K562 (cell line): ENCODE measurements around the gene NUP188. TPM values are rescaled to one million over a fixed set of nuclear protein-coding genes. Genes with fewer than 3 reads are reported as not detected.

Experiments used
- CBFB ChIP-seq: sonication (generic); formaldehyde crosslinking; IDR thresholded peaks from 2 replicates; pipeline ENCODE4 v1.4.0; 2020; ENCODE audit warnings: mild to moderate bottlenecking, missing genetic modification reagents
- CSDE1 ChIP-seq, 2 experiments: fragments of 450-650 bp; IDR thresholded peaks; 2 replicates each; pipeline ENCODE4 v1.6.1; 2016; ENCODE audit warnings: mild to moderate bottlenecking in 1 of 2
- FOXM1 ChIP-seq, 2 experiments: fragments of 450-650 bp in 1 of 2; sonication (generic) in 1 of 2; formaldehyde crosslinking in 1 of 2; IDR thresholded peaks; 2 replicates each; pipeline versions ENCODE4 v1.6.1 to v1.9.0; 2017 to 2022; ENCODE audit warnings: low read depth in 2 of 2, mild to moderate bottlenecking in 2 of 2, missing genetic modification reagents in 1 of 2, moderate library complexity in 1 of 2
- GATAD2A ChIP-seq: fragments of 450-650 bp; IDR thresholded peaks from 2 replicates; pipeline ENCODE4 v1.6.1; 2017
- HNRNPL ChIP-seq: fragments of 200-400 bp; formaldehyde crosslinking; IDR thresholded peaks from 2 replicates; pipeline ENCODE4 v1.6.1; 2017; ENCODE audit warnings: low read depth, mild to moderate bottlenecking, low read length
- JUND ChIP-seq, 2 experiments: IDR thresholded peaks; 2 replicates in 1 of 2; 3 replicates in 1 of 2; pipeline ENCODE4 v1.6.1; 2011; ENCODE audit warnings: borderline replicate concordance in 2 of 2, low read depth in 2 of 2, low read length in 2 of 2, improper control_type of control experiment in 1 of 2, missing biosample characterization in 1 of 2, missing genetic modification characterization in 1 of 2, missing genetic modification reagents in 1 of 2
- NBN ChIP-seq: fragments of 450-650 bp; IDR thresholded peaks from 2 replicates; pipeline ENCODE4 v1.6.1; 2016; ENCODE audit warnings: low read depth, mild to moderate bottlenecking
- TCF7 ChIP-seq: sonication (generic); IDR thresholded peaks from 2 replicates; pipeline ENCODE4 v1.6.1; 2016; ENCODE audit warnings: antibody characterized with exemption, borderline replicate concordance
- TGIF2 ChIP-seq: sonication (generic); formaldehyde crosslinking; IDR thresholded peaks from 2 replicates; pipeline ENCODE4 v1.8.1; 2022; ENCODE audit warnings: mild to moderate bottlenecking, missing genetic modification reagents, moderate library complexity
- ZFP36 ChIP-seq: fragments of 150-350 bp; IDR thresholded peaks from 2 replicates; pipeline ENCODE4 v1.6.1; 2018; ENCODE audit warnings: low read length, low read depth; ENCODE audit not compliant: partially characterized antibody
- ZFPM2 ChIP-seq: fragments of 250-450 bp; sonication (Bioruptor Pico); IDR thresholded peaks from 2 replicates; pipeline ENCODE4 v1.5.1; 2022; ENCODE audit warnings: mild to moderate bottlenecking
- ZNF347 ChIP-seq: fragments of 450-650 bp; formaldehyde crosslinking; IDR thresholded peaks from 2 replicates; pipeline ENCODE4 v1.4.0; 2020; ENCODE audit warnings: low read depth, mild to moderate bottlenecking, moderate library complexity
- polyA plus RNA-seq, 8 experiments: library from polyadenylated mRNA; depleted of rRNA in 4 of 8; stranded (reverse) in 5 of 8; unstranded in 3 of 8; fragments of >200 nt; fragmentation: Nextera tagmentation in 2 of 8; fragmentation: Illumina TruSeq in 1 of 8; extraction: Ambion mirVana in 2 of 8; extraction: Trizol in 1 of 8; gene quantifications; 2 replicates each; pipeline versions ENCODE4 v1.2.1 to v1.2.3, GENCODE V29; 2011 to 2014; ENCODE audit warnings: inconsistent platforms in 1 of 8, missing spikeins in 1 of 8
- total RNA-seq, 7 experiments: library from RNA; depleted of rRNA in 6 of 7; stranded (reverse); fragments of >200 nt in 6 of 7; fragmentation: Illumina TruSeq in 2 of 7; extraction: Trizol in 2 of 7; gene quantifications; 2 replicates each; pipeline versions ENCODE4 v1.2.1 to v1.2.3, GENCODE V29; 2011 to 2021; ENCODE audit warnings: low replicate concordance in 1 of 7
- TF ChIP-seq, protein P1 (sequence below): fragments of 450-650 bp; IDR thresholded peaks from 2 replicates; pipeline ENCODE4 v1.6.1; 2018; ENCODE audit not compliant: partially characterized antibody
- TF ChIP-seq, protein P2 (sequence below): fragments of 450-650 bp; formaldehyde crosslinking; IDR thresholded peaks from 2 replicates; pipeline ENCODE4 v1.4.0; 2020; ENCODE audit warnings: mild to moderate bottlenecking, mixed read lengths
- TF ChIP-seq, protein P3 (sequence below): sonication (generic); formaldehyde crosslinking; IDR thresholded peaks from 2 replicates; pipeline ENCODE4 v1.8.0; 2023; ENCODE audit warnings: missing genetic modification reagents, mild to moderate bottlenecking, borderline replicate concordance

The NUP188 gene
- total and polyA plus RNA-seq, 9 of the 15 experiments (the other 6 are each of a cell fraction or from before 2014, with no cell fraction given): 11.7 to 135 (median 70.6) TPM

DNA sequence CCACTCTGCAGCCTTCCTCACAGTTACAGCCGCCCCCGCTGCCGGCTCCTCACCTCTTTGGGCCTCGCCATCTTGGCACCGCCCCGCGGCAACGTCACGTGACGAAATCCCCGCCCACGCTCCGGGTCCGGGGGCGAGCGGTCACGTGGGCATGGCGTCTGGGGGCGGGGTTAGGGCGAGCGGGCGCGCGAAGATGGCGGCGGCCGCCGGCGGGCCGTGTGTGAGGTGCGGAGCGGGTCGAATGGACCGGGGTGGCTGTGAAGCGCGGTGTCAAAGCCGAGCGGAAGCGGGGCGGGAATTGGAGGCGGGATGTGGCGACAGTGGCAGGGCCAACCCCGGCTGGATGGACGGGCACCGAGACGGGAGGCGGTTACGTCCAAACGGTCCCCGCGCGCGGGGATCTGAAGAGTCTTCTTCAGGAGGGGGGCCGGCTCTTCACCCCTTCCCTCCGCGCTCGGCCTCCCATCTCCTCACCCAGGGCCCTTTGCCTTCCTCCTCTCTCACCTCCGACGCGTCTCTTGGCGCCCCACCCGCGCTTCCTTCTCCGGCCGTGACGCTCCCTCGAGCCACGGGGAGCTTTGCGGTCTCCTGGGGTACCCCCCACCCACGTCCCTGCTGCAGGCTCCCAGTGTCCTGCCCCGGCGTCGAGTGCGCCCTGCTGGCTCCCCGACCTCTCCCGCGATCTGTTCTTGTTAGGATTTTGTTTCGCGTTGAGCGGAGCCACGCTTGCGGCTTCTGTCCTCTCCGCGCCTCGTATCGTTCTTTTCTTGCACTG lies at the start of gene NUP188, which contains the start of gene DOLK (continued):
- no peak for TF ChIP-seq ZFPM2 (CRISPR knock-in tag)
- no peak for TF ChIP-seq FOXM1 (IDR thresholded peaks at IDR 0.05; ENCODE audit: low read depth)
- TF ChIP-seq FOXM1 (CRISPR knock-in tag; IDR thresholded peaks at IDR 0.05; ENCODE audit: low read depth): peak; percentile 90; the same call in 1 of the 2 replicates
- TF ChIP-seq JUND (IDR thresholded peaks at IDR 0.05; ENCODE audit: borderline replicate concordance, low read depth, low read length): peak; percentile 18; the same call in 1 of the 2 replicates
- TF ChIP-seq JUND (tag; IDR thresholded peaks at IDR 0.05; ENCODE audit: borderline replicate concordance, low read depth, low read length): no peak; the same call in 2 of the 3 replicates
- TF ChIP-seq GATAD2A: 0 out of 2 replicates have a peak, but pooled peaks have one; percentile 12
- peak; percentile 87; the same call in 1 of the 2 replicates for TF ChIP-seq TGIF2 (CRISPR knock-in tag)
- no peak for TF ChIP-seq ZFP36
- TF ChIP-seq NBN: peak; percentile 26; the same call in 1 of the 2 replicates
- TF ChIP-seq, protein P1, sequence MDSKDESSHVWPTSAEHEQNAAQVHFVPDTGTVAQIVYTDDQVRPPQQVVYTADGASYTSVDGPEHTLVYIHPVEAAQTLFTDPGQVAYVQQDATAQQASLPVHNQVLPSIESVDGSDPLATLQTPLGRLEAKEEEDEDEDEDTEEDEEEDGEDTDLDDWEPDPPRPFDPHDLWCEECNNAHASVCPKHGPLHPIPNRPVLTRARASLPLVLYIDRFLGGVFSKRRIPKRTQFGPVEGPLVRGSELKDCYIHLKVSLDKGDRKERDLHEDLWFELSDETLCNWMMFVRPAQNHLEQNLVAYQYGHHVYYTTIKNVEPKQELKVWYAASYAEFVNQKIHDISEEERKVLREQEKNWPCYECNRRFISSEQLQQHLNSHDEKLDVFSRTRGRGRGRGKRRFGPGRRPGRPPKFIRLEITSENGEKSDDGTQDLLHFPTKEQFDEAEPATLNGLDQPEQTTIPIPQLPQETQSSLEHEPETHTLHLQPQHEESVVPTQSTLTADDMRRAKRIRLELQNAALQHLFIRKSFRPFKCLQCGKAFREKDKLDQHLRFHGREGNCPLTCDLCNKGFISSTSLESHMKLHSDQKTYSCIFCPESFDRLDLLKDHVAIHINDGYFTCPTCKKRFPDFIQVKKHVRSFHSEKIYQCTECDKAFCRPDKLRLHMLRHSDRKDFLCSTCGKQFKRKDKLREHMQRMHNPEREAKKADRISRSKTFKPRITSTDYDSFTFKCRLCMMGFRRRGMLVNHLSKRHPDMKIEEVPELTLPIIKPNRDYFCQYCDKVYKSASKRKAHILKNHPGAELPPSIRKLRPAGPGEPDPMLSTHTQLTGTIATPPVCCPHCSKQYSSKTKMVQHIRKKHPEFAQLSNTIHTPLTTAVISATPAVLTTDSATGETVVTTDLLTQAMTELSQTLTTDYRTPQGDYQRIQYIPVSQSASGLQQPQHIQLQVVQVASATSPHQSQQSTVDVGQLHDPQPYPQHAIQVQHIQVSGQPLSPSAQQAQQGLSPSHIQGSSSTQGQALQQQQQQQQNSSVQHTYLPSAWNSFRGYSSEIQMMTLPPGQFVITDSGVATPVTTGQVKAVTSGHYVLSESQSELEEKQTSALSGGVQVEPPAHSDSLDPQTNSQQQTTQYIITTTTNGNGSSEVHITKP: peak; percentile 58
- TF ChIP-seq TCF7: 0 out of 2 replicates have a peak, but pooled peaks have one; percentile 22
- peak; percentile 62; the same call in 1 of the 2 replicates for TF ChIP-seq HNRNPL
- TF ChIP-seq, protein P2, sequence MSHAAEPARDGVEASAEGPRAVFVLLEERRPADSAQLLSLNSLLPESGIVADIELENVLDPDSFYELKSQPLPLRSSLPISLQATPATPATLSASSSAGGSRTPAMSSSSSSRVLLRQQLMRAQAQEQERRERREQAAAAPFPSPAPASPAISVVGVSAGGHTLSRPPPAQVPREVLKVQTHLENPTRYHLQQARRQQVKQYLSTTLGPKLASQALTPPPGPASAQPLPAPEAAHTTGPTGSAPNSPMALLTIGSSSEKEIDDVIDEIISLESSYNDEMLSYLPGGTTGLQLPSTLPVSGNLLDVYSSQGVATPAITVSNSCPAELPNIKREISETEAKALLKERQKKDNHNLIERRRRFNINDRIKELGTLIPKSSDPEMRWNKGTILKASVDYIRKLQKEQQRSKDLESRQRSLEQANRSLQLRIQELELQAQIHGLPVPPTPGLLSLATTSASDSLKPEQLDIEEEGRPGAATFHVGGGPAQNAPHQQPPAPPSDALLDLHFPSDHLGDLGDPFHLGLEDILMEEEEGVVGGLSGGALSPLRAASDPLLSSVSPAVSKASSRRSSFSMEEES (CRISPR knock-in tag): peak; percentile 100
- TF ChIP-seq CSDE1 (IDR thresholded peaks at IDR 0.05): 0 out of 4 replicates have a peak, but pooled peaks of 1 of the 2 experiments have one; percentile 58
- TF ChIP-seq, protein P3, sequence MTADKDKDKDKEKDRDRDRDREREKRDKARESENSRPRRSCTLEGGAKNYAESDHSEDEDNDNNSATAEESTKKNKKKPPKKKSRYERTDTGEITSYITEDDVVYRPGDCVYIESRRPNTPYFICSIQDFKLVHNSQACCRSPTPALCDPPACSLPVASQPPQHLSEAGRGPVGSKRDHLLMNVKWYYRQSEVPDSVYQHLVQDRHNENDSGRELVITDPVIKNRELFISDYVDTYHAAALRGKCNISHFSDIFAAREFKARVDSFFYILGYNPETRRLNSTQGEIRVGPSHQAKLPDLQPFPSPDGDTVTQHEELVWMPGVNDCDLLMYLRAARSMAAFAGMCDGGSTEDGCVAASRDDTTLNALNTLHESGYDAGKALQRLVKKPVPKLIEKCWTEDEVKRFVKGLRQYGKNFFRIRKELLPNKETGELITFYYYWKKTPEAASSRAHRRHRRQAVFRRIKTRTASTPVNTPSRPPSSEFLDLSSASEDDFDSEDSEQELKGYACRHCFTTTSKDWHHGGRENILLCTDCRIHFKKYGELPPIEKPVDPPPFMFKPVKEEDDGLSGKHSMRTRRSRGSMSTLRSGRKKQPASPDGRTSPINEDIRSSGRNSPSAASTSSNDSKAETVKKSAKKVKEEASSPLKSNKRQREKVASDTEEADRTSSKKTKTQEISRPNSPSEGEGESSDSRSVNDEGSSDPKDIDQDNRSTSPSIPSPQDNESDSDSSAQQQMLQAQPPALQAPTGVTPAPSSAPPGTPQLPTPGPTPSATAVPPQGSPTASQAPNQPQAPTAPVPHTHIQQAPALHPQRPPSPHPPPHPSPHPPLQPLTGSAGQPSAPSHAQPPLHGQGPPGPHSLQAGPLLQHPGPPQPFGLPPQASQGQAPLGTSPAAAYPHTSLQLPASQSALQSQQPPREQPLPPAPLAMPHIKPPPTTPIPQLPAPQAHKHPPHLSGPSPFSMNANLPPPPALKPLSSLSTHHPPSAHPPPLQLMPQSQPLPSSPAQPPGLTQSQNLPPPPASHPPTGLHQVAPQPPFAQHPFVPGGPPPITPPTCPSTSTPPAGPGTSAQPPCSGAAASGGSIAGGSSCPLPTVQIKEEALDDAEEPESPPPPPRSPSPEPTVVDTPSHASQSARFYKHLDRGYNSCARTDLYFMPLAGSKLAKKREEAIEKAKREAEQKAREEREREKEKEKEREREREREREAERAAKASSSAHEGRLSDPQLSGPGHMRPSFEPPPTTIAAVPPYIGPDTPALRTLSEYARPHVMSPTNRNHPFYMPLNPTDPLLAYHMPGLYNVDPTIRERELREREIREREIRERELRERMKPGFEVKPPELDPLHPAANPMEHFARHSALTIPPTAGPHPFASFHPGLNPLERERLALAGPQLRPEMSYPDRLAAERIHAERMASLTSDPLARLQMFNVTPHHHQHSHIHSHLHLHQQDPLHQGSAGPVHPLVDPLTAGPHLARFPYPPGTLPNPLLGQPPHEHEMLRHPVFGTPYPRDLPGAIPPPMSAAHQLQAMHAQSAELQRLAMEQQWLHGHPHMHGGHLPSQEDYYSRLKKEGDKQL (CRISPR knock-in tag): no peak
- no peak for TF ChIP-seq ZNF347 (CRISPR knock-in tag)
- peak; percentile 75; the same call in 1 of the 2 replicates for TF ChIP-seq CBFB
